ENCODE measurements around the gene PSD. TPM values are rescaled to one million over a fixed set of nuclear protein-coding genes. Genes with fewer than 3 reads are reported as not detected.

Gene PSD
- total and polyA plus RNA-seq, 9 of the 15 experiments (the other 6 are each of a cell fraction or from before 2014, with no cell fraction given): 0.11 to 1.7 (median 0.54) TPM; not detected in 2

DNA sequence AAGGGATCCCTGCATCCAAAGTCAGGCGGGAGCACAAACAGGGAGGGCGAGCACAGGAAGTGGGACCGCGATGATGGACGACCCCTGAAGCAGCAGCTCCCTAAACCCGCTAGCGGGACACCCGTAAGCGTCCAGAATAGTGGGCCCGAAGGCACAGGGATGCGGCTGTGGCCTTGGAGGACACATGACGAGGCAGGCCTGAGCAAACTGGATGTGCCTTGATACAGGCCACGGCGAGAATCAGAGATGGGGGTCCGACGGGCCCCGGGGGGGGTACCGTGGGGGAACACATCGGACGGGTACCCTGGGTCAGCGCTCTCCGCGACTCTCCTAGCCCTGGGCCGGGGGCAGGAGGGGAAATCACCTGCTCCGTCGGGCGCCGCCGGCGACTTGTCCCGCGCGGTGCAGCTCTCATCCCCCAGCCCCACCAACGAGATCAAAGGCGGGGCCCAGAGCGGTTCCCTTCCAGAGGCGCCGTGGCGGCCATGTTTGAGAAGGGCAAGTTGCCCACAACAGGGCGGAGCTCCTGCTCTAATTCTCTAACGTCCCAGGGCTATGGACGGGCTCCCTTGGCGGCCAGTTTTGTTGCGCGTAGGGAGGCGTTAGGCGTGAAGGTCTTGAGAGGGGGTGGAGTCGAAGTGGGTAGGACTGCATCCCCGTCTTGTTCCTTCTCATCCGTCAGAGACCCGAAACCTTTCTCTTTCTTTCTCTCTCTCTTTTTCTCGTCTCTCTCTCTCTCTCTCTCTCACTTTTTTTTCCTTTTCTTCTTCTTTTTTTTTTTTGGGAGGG, 13.8 kb upstream of the PSD start, which contains the start of gene CUEDC2 (continued):
- TF ChIP-seq, protein P1, sequence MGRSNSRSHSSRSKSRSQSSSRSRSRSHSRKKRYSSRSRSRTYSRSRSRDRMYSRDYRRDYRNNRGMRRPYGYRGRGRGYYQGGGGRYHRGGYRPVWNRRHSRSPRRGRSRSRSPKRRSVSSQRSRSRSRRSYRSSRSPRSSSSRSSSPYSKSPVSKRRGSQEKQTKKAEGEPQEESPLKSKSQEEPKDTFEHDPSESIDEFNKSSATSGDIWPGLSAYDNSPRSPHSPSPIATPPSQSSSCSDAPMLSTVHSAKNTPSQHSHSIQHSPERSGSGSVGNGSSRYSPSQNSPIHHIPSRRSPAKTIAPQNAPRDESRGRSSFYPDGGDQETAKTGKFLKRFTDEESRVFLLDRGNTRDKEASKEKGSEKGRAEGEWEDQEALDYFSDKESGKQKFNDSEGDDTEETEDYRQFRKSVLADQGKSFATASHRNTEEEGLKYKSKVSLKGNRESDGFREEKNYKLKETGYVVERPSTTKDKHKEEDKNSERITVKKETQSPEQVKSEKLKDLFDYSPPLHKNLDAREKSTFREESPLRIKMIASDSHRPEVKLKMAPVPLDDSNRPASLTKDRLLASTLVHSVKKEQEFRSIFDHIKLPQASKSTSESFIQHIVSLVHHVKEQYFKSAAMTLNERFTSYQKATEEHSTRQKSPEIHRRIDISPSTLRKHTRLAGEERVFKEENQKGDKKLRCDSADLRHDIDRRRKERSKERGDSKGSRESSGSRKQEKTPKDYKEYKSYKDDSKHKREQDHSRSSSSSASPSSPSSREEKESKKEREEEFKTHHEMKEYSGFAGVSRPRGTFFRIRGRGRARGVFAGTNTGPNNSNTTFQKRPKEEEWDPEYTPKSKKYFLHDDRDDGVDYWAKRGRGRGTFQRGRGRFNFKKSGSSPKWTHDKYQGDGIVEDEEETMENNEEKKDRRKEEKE (IDR thresholded peaks at IDR 0.05; ENCODE audit: borderline replicate concordance in 1 of 2, control insufficient read depth in 1 of 2, low read depth in 2 of 2, low read length in 1 of 2): no peak
- TF ChIP-seq BACH1 (tag; IDR thresholded peaks at IDR 0.05): no peak
- no peak for TF ChIP-seq TCF3 (CRISPR knock-in tag; IDR thresholded peaks at IDR 0.05)
- peak; percentile 52; the same call in 1 of the 2 replicates for TF ChIP-seq MYC (IDR thresholded peaks at IDR 0.05; ENCODE audit: low read depth, low read length)
- 0 out of 2 replicates have a peak, but pooled peaks have one; percentile 62 for TF ChIP-seq MYC (CRISPR knock-in tag; IDR thresholded peaks at IDR 0.05; ENCODE audit: borderline replicate concordance, low read depth)
- TF ChIP-seq ZNF668 (CRISPR knock-in tag; IDR thresholded peaks at IDR 0.05): no peak
- TF ChIP-seq ZNF695 (CRISPR knock-in tag; IDR thresholded peaks at IDR 0.05): no peak
- TF ChIP-seq, protein P2, sequence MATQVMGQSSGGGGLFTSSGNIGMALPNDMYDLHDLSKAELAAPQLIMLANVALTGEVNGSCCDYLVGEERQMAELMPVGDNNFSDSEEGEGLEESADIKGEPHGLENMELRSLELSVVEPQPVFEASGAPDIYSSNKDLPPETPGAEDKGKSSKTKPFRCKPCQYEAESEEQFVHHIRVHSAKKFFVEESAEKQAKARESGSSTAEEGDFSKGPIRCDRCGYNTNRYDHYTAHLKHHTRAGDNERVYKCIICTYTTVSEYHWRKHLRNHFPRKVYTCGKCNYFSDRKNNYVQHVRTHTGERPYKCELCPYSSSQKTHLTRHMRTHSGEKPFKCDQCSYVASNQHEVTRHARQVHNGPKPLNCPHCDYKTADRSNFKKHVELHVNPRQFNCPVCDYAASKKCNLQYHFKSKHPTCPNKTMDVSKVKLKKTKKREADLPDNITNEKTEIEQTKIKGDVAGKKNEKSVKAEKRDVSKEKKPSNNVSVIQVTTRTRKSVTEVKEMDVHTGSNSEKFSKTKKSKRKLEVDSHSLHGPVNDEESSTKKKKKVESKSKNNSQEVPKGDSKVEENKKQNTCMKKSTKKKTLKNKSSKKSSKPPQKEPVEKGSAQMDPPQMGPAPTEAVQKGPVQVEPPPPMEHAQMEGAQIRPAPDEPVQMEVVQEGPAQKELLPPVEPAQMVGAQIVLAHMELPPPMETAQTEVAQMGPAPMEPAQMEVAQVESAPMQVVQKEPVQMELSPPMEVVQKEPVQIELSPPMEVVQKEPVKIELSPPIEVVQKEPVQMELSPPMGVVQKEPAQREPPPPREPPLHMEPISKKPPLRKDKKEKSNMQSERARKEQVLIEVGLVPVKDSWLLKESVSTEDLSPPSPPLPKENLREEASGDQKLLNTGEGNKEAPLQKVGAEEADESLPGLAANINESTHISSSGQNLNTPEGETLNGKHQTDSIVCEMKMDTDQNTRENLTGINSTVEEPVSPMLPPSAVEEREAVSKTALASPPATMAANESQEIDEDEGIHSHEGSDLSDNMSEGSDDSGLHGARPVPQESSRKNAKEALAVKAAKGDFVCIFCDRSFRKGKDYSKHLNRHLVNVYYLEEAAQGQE (IDR thresholded peaks at IDR 0.05; ENCODE audit: borderline replicate concordance): peak; percentile 9; the same call in 1 of the 2 replicates
- TF ChIP-seq, protein P2 (CRISPR knock-in tag; IDR thresholded peaks at IDR 0.05; ENCODE audit: low read depth): no peak
- peak; percentile 68 for TF ChIP-seq HNRNPLL (IDR thresholded peaks at IDR 0.05; ENCODE audit: low read depth, low read length, poor library complexity, severe bottlenecking)
- TF ChIP-seq, protein P3, sequence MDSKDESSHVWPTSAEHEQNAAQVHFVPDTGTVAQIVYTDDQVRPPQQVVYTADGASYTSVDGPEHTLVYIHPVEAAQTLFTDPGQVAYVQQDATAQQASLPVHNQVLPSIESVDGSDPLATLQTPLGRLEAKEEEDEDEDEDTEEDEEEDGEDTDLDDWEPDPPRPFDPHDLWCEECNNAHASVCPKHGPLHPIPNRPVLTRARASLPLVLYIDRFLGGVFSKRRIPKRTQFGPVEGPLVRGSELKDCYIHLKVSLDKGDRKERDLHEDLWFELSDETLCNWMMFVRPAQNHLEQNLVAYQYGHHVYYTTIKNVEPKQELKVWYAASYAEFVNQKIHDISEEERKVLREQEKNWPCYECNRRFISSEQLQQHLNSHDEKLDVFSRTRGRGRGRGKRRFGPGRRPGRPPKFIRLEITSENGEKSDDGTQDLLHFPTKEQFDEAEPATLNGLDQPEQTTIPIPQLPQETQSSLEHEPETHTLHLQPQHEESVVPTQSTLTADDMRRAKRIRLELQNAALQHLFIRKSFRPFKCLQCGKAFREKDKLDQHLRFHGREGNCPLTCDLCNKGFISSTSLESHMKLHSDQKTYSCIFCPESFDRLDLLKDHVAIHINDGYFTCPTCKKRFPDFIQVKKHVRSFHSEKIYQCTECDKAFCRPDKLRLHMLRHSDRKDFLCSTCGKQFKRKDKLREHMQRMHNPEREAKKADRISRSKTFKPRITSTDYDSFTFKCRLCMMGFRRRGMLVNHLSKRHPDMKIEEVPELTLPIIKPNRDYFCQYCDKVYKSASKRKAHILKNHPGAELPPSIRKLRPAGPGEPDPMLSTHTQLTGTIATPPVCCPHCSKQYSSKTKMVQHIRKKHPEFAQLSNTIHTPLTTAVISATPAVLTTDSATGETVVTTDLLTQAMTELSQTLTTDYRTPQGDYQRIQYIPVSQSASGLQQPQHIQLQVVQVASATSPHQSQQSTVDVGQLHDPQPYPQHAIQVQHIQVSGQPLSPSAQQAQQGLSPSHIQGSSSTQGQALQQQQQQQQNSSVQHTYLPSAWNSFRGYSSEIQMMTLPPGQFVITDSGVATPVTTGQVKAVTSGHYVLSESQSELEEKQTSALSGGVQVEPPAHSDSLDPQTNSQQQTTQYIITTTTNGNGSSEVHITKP (IDR thresholded peaks at IDR 0.05; ENCODE audit: partially characterized antibody): peak; percentile 70
